ENCODE data around the gene EPN3.

DNA sequence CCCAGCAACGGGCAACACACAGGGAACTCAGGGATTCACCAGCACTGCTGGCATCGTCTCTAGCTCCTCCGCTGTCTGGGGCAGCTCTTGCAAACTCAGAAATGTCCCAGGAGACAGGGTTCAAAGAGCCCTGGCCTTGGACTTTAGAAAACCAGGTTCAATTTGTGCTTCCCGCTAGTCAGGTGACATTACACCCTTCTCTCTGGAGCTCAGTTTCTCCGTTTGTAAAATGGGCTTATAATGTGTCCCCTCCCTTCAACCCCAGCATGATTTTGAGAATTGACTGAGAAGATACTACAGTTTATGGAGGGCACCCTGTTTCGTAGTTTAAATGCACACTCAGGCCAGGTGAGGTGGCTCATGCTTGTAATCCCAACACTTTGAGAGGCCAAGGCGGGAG is 26.2 kb upstream of the EPN3 start:
- TF ChIP-seq, protein P1, sequence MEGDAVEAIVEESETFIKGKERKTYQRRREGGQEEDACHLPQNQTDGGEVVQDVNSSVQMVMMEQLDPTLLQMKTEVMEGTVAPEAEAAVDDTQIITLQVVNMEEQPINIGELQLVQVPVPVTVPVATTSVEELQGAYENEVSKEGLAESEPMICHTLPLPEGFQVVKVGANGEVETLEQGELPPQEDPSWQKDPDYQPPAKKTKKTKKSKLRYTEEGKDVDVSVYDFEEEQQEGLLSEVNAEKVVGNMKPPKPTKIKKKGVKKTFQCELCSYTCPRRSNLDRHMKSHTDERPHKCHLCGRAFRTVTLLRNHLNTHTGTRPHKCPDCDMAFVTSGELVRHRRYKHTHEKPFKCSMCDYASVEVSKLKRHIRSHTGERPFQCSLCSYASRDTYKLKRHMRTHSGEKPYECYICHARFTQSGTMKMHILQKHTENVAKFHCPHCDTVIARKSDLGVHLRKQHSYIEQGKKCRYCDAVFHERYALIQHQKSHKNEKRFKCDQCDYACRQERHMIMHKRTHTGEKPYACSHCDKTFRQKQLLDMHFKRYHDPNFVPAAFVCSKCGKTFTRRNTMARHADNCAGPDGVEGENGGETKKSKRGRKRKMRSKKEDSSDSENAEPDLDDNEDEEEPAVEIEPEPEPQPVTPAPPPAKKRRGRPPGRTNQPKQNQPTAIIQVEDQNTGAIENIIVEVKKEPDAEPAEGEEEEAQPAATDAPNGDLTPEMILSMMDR (IDR thresholded peaks at IDR 0.05) = no peak
- TF ChIP-seq EP300 (IDR thresholded peaks at IDR 0.05) (no peak), POLR2A (IDR thresholded peaks at IDR 0.05) (no peak), POLR2AphosphoS5 (IDR thresholded peaks at IDR 0.05) (no peak)
